Body of pancreas (tissue), 4 donors: ENCODE data around the gene USP35. TPM values are rescaled to one million over a fixed set of nuclear protein-coding genes. Genes with fewer than 3 reads are reported as not detected.
A peak's percentile ranks its signal among the peaks of the same experiment; 100 is the strongest.

ENCODE experiments used
- ATAC-seq: fragments of 150-250 bp; one replicate; pipeline ENCODE4 v1.9.1; 2016
- DNase-seq, 4 donors: peaks; one replicate each; pipeline ENCODE4 v3.0.0-alpha.2; 2019
- H3K27ac ChIP-seq, 4 donors: fragments of 200-600 bp; sonication (generic); 1 replicate in 3 of 4; 2 replicates in 1 of 4; pipeline versions ENCODE4 v1.5.1 to v1.6.1; 2016 to 2019; ENCODE audit warnings: mild to moderate bottlenecking in 1 of 4, mixed read lengths in 1 of 4, moderate library complexity in 1 of 4
- H3K27me3 ChIP-seq, 2 donors: fragments of 200-600 bp; sonication (generic); one replicate each; pipeline ENCODE4 v1.6.0; 2016; ENCODE audit warnings: mild to moderate bottlenecking in 1 of 2
- H3K36me3 ChIP-seq, 2 donors: fragments of 200-600 bp; sonication (generic); replicated peaks in 1 of 2; 2 replicates each; pipeline ENCODE4 v1.5.1; 2016; ENCODE audit warnings: low read depth in 2 of 2; ENCODE audit not compliant: insufficient read depth in 1 of 2
- H3K4me1 ChIP-seq: fragments of 200-600 bp; sonication (generic); one replicate; pipeline ENCODE4 v1.6.0; 2016
- H3K4me3 ChIP-seq, 2 donors: fragments of 200-600 bp; sonication (generic); 1 replicate in 1 of 2; 2 replicates in 1 of 2; pipeline ENCODE4 v1.5.1; 2016 to 2019
- H3K9me3 ChIP-seq, 3 donors: fragments of 200-600 bp; sonication (generic); 1 replicate in 2 of 3; 2 replicates in 1 of 3; pipeline ENCODE4 v1.5.1; 2016
- POLR2A ChIP-seq, 3 donors: fragments of 450-650 bp; IDR thresholded peaks; one replicate each; pipeline ENCODE4 v1.6.1; 2016; ENCODE audit warnings: antibody characterized with exemption in 3 of 3, mild to moderate bottlenecking in 2 of 3
- WGBS, 2 donors: methylation state at CpG; one replicate each; pipeline ENCODE4 v1.1.5; 2017; 5-methylcytosine and 5-hydroxymethylcytosine counted together
- intact Hi-C: fragments of 100-400 bp; cut with DNase I; formaldehyde crosslinking; loops from one replicate; pipeline ENCODE4 v1.15.1; 2023
- total RNA-seq, 2 donors: library from RNA; depleted of rRNA; stranded (reverse); fragments of >200 nt; gene quantifications; one replicate each; pipeline ENCODE4 v1.1.0, GENCODE V29; 2016
- TF ChIP-seq, protein P1 (sequence below), 7 experiments: fragments of 450-650 bp in 4 of 7; fragments of 200-600 bp in 3 of 7; sonication (generic) in 3 of 7; IDR thresholded peaks; one replicate each; pipeline ENCODE4 v1.5.1; 2016 to 2019; ENCODE audit warnings: antibody characterized with exemption in 7 of 7

The USP35 gene
- total RNA-seq, 2 donors from 2014 or later = 8.6 to 11.2 TPM

DNA sequence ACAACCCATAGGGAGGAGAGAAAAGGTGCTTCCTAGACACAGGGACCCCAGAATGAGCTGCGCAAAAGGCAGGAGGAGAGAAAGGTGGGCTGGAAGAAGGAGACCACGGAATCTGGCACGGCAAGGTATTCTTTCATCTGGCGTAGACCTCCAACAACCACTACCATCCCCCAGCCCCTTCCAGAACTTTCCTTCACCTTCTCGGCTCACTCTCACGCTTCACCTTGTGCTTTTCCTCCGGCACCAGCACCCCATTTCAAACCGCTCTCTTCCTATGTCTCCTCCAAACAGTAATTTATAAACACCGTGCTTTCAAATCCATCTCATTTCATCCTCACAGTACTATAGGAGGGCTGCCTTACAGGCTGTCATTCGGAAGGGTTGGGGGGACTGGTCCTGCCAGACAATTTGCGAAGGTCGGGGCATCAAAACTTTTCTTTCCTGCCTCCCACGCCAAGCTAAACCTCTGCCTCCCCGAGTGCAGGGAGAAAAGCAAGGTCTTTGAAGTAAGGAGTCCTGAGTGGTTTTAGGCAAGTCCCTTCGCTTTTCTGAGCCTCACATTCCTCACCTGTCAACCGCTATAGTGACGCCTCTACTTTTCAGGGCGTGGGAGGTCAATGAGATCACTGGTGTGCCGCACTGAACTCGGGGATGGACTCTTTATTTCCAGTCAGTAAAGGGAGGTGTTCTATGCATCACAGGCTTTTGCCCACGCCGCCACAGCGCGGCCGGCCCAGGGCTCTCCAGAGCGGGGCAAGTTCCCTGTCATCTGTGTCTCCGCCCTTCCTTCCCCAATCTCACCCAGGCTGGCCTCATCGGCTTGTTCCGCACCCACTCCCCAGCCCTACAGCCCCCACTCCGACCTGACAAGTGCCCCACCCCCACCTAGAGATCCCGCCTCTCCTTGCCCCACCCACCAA is 1.1 kb upstream of the USP35 start:
- H3K36me3 ChIP-seq = no peaks in the 10 kb centered on the region
- peak overlapping the region in 3 of 4 donors; percentile 20 to 79 (median 78) for H3K27ac ChIP-seq
- H3K27me3 ChIP-seq = no peaks in the 10 kb centered on the region
- peaks cover 46% of the 10 kb centered on the region for H3K4me1 ChIP-seq
- no peak for TF ChIP-seq POLR2A (IDR thresholded peaks at IDR 0.05)
- TF ChIP-seq, protein P1, sequence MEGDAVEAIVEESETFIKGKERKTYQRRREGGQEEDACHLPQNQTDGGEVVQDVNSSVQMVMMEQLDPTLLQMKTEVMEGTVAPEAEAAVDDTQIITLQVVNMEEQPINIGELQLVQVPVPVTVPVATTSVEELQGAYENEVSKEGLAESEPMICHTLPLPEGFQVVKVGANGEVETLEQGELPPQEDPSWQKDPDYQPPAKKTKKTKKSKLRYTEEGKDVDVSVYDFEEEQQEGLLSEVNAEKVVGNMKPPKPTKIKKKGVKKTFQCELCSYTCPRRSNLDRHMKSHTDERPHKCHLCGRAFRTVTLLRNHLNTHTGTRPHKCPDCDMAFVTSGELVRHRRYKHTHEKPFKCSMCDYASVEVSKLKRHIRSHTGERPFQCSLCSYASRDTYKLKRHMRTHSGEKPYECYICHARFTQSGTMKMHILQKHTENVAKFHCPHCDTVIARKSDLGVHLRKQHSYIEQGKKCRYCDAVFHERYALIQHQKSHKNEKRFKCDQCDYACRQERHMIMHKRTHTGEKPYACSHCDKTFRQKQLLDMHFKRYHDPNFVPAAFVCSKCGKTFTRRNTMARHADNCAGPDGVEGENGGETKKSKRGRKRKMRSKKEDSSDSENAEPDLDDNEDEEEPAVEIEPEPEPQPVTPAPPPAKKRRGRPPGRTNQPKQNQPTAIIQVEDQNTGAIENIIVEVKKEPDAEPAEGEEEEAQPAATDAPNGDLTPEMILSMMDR (IDR thresholded peaks at IDR 0.05) = no peak
- H3K4me3 ChIP-seq = peak overlapping the region; percentile 96
- no peak for DNase-seq
- ATAC-seq = peak; percentile 7
- intact Hi-C loops = no loop called here
- no peaks in the 10 kb centered on the region for H3K9me3 ChIP-seq
- WGBS, 2 donors = 14 to 19% methylated on average over 28 to 31 of the region's 31 CpGs

DNA sequence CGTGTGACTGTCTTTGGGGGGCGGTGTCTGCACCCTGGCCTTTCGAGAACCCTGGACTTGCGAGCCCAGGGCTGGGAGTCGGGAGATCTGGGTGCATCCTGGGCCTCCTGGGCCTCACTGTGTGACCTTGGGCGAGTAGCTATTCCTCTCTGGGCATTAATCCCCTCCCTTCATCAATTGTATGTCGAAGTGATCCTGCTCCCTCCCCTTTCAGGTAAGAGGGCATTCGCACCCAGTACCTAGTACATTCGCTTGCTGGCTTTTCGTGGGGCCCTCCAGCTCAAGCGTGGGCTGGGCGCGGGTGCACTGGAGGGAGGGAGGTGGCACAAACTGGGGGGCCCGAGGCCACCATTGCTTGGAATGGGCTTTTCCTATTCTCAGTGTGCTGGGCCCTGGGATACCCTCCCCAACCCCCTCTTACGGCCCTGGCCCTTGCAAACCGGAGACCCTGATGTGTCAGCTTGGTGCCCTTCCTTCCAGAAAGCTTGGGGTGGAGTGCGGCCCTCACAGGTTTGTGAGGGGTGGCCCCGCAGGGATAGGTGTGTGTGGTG is 530 bp downstream of the USP35 start:
- H3K27ac ChIP-seq = peak overlapping the region; percentile 32 to 79 (median 58)
- H3K36me3 ChIP-seq = no peaks in the 10 kb centered on the region
- intact Hi-C loops = no loop called here
- no peaks in the 10 kb centered on the region for H3K9me3 ChIP-seq
- WGBS, 2 donors = 16 to 20% methylated on average over 6 to 18 of the region's 18 CpGs
- TF ChIP-seq, protein P1 (IDR thresholded peaks at IDR 0.05) = no peak
- no peak for TF ChIP-seq POLR2A (IDR thresholded peaks at IDR 0.05)
- H3K27me3 ChIP-seq = no peaks in the 10 kb centered on the region
- no peak for ATAC-seq
- peaks cover 55% of the 10 kb centered on the region for H3K4me1 ChIP-seq
- no peak for DNase-seq
- H3K4me3 ChIP-seq = peak overlapping the region; percentile 96

DNA sequence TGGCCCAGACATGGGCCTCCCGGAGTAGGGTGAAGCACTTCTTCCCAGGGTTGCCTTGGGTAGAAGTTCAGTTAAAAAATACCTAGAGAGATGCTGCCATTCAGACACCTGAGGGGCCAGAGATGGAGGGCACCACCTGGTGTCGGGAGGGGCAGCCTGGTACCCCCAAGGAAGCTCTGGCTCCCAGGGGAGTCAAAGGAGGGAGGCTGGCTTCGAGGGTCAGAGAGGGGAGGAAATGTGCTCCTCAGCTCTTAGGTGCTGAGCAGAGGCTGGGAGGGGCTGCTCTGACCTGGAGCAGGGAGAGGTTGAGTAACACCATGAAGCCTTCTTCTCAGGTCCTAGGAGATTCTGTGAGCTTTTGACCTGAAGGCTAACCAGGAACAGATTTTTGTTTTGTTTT is 1.1 kb downstream of the USP35 start:
- ATAC-seq (no peak), DNase-seq (peak in 1 of 4 donors; percentile 5)
- H3K27me3 ChIP-seq = no peaks in the 10 kb centered on the region
- intact Hi-C loops = no loop called here
- H3K4me3 ChIP-seq = no peak overlapping the region
- H3K36me3 ChIP-seq = no peaks in the 10 kb centered on the region
- peak overlapping the region in 3 of 4 donors; percentile 38 to 79 (median 78) for H3K27ac ChIP-seq
- H3K9me3 ChIP-seq = no peaks in the 10 kb centered on the region
- peaks cover 61% of the 10 kb centered on the region for H3K4me1 ChIP-seq
- TF ChIP-seq, protein P1 (IDR thresholded peaks at IDR 0.05) = no peak
- TF ChIP-seq POLR2A (IDR thresholded peaks at IDR 0.05) = no peak
- 36 to 39% methylated on average over 3 of the region's 3 CpGs for WGBS, 2 donors

DNA sequence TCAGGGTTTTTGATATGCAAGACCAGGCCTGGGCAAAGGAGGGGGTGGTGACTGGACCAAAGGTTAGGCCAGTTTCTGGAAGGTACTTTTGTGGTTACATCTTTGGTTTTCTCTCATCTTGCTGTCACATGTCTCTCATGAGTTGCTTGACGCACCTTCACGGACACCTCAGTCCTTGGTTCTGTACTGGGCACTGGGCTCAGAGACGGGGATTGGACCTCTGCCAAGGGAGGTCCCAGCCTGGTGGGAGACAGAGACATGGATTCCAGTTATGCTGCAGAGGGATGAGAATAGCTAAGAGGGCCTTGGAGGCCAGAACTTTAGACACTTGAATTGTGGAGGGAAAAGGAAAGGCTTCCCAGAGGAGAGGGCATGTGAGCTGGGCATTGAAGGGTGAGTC is 1.7 kb downstream of the USP35 start:
- DNase-seq = no peak
- peak overlapping the region in 2 of 4 donors; percentile 78 to 79 for H3K27ac ChIP-seq

More for the DNA sequence above, 1.7 kb downstream of the USP35 start:
- Histone ChIP-seq H3K4me3 (no peak overlapping the region), H3K27me3 (no peaks in the 10 kb centered on the region), H3K4me1 (peaks cover 64% of the 10 kb centered on the region), H3K9me3 (no peaks in the 10 kb centered on the region), H3K36me3 (no peaks in the 10 kb centered on the region)
- intact Hi-C loops = no loop called here
- TF ChIP-seq, protein P1 (IDR thresholded peaks at IDR 0.05) = no peak
- no peak for TF ChIP-seq POLR2A (IDR thresholded peaks at IDR 0.05)
- 50 to 56% methylated on average over 3 of the region's 3 CpGs for WGBS, 2 donors
- no peak for ATAC-seq
